Upper lobe of left lung (tissue), 4 donors: ENCODE results near the gene VOPP1.

ENCODE experiments used
- EP300 ChIP-seq, 4 donors: sonication (generic); formaldehyde crosslinking; IDR thresholded peaks; one replicate each; pipeline ENCODE4 v1.5.1; 2017; ENCODE audit warnings: antibody characterized with exemption in 4 of 4, control low read depth in 2 of 4
- POLR2A ChIP-seq, 4 donors: fragments of 450-650 bp; IDR thresholded peaks; one replicate each; pipeline ENCODE4 v1.5.1; 2016 to 2017; ENCODE audit warnings: antibody characterized with exemption in 4 of 4, mild to moderate bottlenecking in 2 of 4
- TF ChIP-seq, protein P1 (sequence below), 6 experiments: fragments of 450-650 bp in 4 of 6; fragments of 200-600 bp in 2 of 6; sonication (generic) in 2 of 6; IDR thresholded peaks; one replicate each; pipeline ENCODE4 v1.5.1; 2016 to 2019; ENCODE audit warnings: antibody characterized with exemption in 6 of 6

DNA sequence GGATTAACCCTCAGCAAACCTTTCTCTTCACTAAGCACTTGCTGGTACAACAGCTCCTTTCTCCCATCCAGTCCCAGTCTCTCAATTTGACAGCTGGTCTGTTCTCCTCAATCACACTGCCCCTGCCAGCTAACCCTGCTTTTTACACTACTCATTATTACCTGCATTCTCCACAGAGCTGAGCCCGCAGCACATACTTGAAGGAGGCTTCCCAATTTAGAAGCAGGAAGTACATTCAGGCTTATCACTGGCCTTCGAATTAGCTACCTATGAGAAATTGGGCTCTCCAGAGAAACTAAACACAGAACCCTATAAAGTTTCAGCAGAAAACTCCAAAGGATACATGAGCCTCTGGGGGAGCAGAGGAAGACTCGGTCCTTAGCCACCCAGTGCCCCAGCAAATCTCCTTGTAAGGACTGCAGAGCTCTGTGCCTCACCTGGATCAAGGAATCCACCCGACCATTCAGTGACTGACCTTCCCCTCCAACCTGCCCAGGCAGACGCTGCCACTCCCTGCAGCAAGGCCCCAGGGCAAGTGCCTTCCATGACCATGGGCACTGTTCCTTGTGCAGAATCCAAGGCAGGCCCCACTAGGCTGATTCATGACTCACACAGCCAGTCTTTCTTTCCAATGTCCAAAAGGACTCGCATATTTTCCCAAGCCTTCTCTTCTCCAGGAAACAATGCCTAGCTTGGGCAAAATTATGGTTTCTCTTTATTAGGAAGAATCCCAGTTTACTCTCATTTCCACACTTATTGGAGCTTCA lies 68.0 kb downstream of the VOPP1 start:
- TF ChIP-seq EP300 (IDR thresholded peaks at IDR 0.05) (no peak), POLR2A (IDR thresholded peaks at IDR 0.05) (no peak)
- TF ChIP-seq, protein P1, sequence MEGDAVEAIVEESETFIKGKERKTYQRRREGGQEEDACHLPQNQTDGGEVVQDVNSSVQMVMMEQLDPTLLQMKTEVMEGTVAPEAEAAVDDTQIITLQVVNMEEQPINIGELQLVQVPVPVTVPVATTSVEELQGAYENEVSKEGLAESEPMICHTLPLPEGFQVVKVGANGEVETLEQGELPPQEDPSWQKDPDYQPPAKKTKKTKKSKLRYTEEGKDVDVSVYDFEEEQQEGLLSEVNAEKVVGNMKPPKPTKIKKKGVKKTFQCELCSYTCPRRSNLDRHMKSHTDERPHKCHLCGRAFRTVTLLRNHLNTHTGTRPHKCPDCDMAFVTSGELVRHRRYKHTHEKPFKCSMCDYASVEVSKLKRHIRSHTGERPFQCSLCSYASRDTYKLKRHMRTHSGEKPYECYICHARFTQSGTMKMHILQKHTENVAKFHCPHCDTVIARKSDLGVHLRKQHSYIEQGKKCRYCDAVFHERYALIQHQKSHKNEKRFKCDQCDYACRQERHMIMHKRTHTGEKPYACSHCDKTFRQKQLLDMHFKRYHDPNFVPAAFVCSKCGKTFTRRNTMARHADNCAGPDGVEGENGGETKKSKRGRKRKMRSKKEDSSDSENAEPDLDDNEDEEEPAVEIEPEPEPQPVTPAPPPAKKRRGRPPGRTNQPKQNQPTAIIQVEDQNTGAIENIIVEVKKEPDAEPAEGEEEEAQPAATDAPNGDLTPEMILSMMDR (IDR thresholded peaks at IDR 0.05) = no peak
